ENCODE data around the gene ENC1. TPM values are rescaled to one million over a fixed set of nuclear protein-coding genes. Genes with fewer than 3 reads are reported as not detected.
A peak's percentile ranks its signal among the peaks of the same experiment; 100 is the strongest.

Gene ENC1
- total and polyA plus RNA-seq, 8 donors: 34.6 to 265 (median 169) TPM

DNA sequence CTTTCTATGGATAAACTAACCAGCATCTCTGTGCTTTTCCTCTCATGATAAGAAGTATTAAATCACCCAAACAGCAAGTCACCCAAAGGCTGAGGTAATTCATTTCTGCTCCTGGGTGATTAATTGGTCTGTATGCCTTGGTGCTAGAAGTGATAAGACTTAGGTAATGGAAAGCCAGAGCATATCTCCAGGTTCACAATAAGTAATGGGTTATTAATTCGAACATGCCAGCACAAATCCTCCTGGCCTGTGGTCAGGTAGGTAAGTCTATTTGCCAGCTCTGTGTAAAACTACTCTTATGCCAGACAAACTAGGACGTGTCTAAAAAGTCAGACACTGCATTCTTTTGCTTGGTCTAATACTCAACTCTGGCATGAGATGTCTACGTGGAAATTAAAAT is 11.2 kb upstream of the ENC1 start:
- TF ChIP-seq CTCF (IDR thresholded peaks at IDR 0.05): no peak
- Histone ChIP-seq H3K9me3 (no peaks in the 10 kb centered on the region), H3K27ac (no peak overlapping the region), H3K27me3 (no peaks in the 10 kb centered on the region), H3K36me3 (no peaks in the 10 kb centered on the region), H3K4me1 (peaks cover 0 to 8% of the 10 kb centered on the region in 2 donors), H3K4me3 (no peak overlapping the region)
- intact Hi-C loops (cut with DNase I): loop anchor here in 1 of 2 donors (10.0 kb wide), 1 partner anchor 747 kb away; no protein-coding TSS in a partner anchor
- ATAC-seq (no peak), DNase-seq (no peak)

- TF ChIP-seq CTCF (IDR thresholded peaks at IDR 0.05): no peak
- ATAC-seq (no peak), DNase-seq (no peak)
- Histone ChIP-seq H3K4me3 (no peak overlapping the region), H3K27ac (no peak overlapping the region), H3K27me3 (no peaks in the 10 kb centered on the region), H3K9me3 (no peaks in the 10 kb centered on the region), H3K36me3 (no peaks in the 10 kb centered on the region), H3K4me1 (peaks cover 0 to 14% of the 10 kb centered on the region in 2 donors)
- intact Hi-C loops (cut with DNase I): loop anchor here in 1 of 2 donors (5.0 kb wide), 1 partner anchor 747 kb away; no protein-coding TSS in a partner anchor
Measured at GRCh38 chr5:74649421-74649973, 9.0 kb upstream of the ENC1 start.

- no peak overlapping the region for H3K27ac ChIP-seq
- peak; percentile 66 to 68 for TF ChIP-seq CTCF (IDR thresholded peaks at IDR 0.05)
- ATAC-seq: peak; percentile 95
- H3K4me1 ChIP-seq: peaks cover 0 to 20% of the 10 kb centered on the region in 2 donors
- peak in 2 of 4 donors; percentile 63 to 71 for DNase-seq
- H3K36me3 ChIP-seq: no peaks in the 10 kb centered on the region
- H3K4me3 ChIP-seq: no peak overlapping the region
- no peaks in the 10 kb centered on the region for H3K9me3 ChIP-seq
- H3K27me3 ChIP-seq: no peaks in the 10 kb centered on the region
- intact Hi-C loops (cut with DNase I): loop anchor here in 1 of 2 donors (5.0 kb wide), 1 partner anchor 747 kb away; no protein-coding TSS in a partner anchor
Measured at GRCh38 chr5:74648835-74649293, 8.3 kb upstream of the ENC1 start.

- no peak overlapping the region for H3K27ac ChIP-seq
- DNase-seq (no peak), ATAC-seq (no peak)
- H3K4me3 ChIP-seq: no peak overlapping the region
- peaks cover 10 to 36% of the 10 kb centered on the region in 2 donors for H3K4me1 ChIP-seq
- intact Hi-C loops (cut with DNase I): loop anchor here in 1 of 2 donors (5.0 kb wide), 1 partner anchor 745 kb away; no protein-coding TSS in a partner anchor
- H3K36me3 ChIP-seq: no peaks in the 10 kb centered on the region
- no peak for TF ChIP-seq CTCF (IDR thresholded peaks at IDR 0.05)
- no peaks in the 10 kb centered on the region for H3K27me3 ChIP-seq
- H3K9me3 ChIP-seq: no peaks in the 10 kb centered on the region
Measured at GRCh38 chr5:74647096-74647495, 6.6 kb upstream of the ENC1 start.

- peak; percentile 5 for ATAC-seq
- Histone ChIP-seq H3K4me3 (no peak overlapping the region), H3K4me1 (peaks cover 17 to 58% of the 10 kb centered on the region in 2 donors), H3K9me3 (no peaks in the 10 kb centered on the region), H3K36me3 (no peaks in the 10 kb centered on the region), H3K27me3 (no peaks in the 10 kb centered on the region), H3K27ac (peak overlapping the region; percentile 97)
- intact Hi-C loops (cut with DNase I): no loop called here
- TF ChIP-seq CTCF (IDR thresholded peaks at IDR 0.05): no peak
- DNase-seq: peak in 2 of 4 donors; percentile 41 to 59
Measured at GRCh38 chr5:74643111-74643562, 2.6 kb upstream of the ENC1 start.

Measured in left lung (tissue), 10 donors.